Measurements from ENCODE around the gene SYT9. TPM values are rescaled to one million over a fixed set of nuclear protein-coding genes. Genes with fewer than 3 reads are reported as not detected.

The SYT9 gene
- total and polyA plus RNA-seq, 2 of the 8 experiments (the other 6 are each of a cell fraction or from before 2014, with no cell fraction given), result 1.5 to 2.9 TPM

DNA sequence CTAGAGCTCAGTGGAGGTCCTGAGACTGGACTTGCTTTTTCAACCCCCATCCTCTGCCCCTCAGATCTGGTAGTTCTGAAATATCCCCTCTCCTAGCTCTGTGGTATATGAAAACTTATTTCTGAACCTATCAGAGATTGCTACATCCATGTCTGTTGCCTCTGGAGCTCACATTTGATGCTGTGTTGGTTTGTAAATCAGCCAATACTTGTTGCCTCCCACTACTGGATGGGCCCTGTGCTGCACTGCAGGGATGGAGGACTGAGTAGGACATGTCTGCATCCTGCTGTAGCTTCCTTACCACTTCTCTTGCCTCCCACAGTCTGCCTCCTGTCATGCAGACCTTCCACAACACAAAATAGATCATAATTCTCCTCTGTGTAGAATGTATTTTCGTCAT is 238.8 kb downstream of the SYT9 start (continued):
- TF ChIP-seq CBX5 (IDR thresholded peaks at IDR 0.05; ENCODE audit: low read depth, low read length), result no peak
- TF ChIP-seq CTBP2 (IDR thresholded peaks at IDR 0.05; ENCODE audit: borderline replicate concordance, insufficient read depth, insufficient read length, low read length), result no peak
- TF ChIP-seq, protein P1, sequence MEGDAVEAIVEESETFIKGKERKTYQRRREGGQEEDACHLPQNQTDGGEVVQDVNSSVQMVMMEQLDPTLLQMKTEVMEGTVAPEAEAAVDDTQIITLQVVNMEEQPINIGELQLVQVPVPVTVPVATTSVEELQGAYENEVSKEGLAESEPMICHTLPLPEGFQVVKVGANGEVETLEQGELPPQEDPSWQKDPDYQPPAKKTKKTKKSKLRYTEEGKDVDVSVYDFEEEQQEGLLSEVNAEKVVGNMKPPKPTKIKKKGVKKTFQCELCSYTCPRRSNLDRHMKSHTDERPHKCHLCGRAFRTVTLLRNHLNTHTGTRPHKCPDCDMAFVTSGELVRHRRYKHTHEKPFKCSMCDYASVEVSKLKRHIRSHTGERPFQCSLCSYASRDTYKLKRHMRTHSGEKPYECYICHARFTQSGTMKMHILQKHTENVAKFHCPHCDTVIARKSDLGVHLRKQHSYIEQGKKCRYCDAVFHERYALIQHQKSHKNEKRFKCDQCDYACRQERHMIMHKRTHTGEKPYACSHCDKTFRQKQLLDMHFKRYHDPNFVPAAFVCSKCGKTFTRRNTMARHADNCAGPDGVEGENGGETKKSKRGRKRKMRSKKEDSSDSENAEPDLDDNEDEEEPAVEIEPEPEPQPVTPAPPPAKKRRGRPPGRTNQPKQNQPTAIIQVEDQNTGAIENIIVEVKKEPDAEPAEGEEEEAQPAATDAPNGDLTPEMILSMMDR (IDR thresholded peaks at IDR 0.05; ENCODE audit: control extremely low read depth in 1 of 3, insufficient read depth in 1 of 3, low read depth in 1 of 3, low read length in 3 of 3), result no peak
- no peak for TF ChIP-seq RNF2 (IDR thresholded peaks at IDR 0.05; ENCODE audit: borderline replicate concordance, low read depth, low read length, missing control alignments, poor library complexity, severe bottlenecking)
- TF ChIP-seq CREB1 (IDR thresholded peaks at IDR 0.05), result no peak
- no peak for TF ChIP-seq BRCA1 (IDR thresholded peaks at IDR 0.05; ENCODE audit: low read depth, low read length)

Measured in H1 (cell line).